ENCODE results near the gene INHBB. TPM values are rescaled to one million over a fixed set of nuclear protein-coding genes. Genes with fewer than 3 reads are reported as not detected.

The INHBB gene
- total RNA-seq, 1 donor from 2014 or later = 0.62 TPM

GRCh38 chr2:120347396-120348060, 1.6 kb downstream of the INHBB start:
- no peak overlapping the region for H3K4me3 Mint-ChIP-seq (ENCODE audit: unreplicated experiment)
- H3K9me3 Mint-ChIP-seq (ENCODE audit: unreplicated experiment) = no peaks in the 10 kb centered on the region
- no peak overlapping the region for H3K27ac Mint-ChIP-seq (ENCODE audit: unreplicated experiment)
- peaks cover 57% of the 10 kb centered on the region for H3K27me3 Mint-ChIP-seq (ENCODE audit: unreplicated experiment)
- H3K36me3 Mint-ChIP-seq (ENCODE audit: unreplicated experiment) = no peaks in the 10 kb centered on the region
- H3K4me1 Mint-ChIP-seq (ENCODE audit: unreplicated experiment) = peaks cover 18% of the 10 kb centered on the region
- TF ChIP-seq, protein P1, sequence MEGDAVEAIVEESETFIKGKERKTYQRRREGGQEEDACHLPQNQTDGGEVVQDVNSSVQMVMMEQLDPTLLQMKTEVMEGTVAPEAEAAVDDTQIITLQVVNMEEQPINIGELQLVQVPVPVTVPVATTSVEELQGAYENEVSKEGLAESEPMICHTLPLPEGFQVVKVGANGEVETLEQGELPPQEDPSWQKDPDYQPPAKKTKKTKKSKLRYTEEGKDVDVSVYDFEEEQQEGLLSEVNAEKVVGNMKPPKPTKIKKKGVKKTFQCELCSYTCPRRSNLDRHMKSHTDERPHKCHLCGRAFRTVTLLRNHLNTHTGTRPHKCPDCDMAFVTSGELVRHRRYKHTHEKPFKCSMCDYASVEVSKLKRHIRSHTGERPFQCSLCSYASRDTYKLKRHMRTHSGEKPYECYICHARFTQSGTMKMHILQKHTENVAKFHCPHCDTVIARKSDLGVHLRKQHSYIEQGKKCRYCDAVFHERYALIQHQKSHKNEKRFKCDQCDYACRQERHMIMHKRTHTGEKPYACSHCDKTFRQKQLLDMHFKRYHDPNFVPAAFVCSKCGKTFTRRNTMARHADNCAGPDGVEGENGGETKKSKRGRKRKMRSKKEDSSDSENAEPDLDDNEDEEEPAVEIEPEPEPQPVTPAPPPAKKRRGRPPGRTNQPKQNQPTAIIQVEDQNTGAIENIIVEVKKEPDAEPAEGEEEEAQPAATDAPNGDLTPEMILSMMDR (IDR thresholded peaks at IDR 0.05) = no peak
- no peak for DNase-seq (ENCODE audit: extremely low spot score, unreplicated experiment)

GRCh38 chr2:120348134-120348736, 2.3 kb downstream of the INHBB start:
- Mint-ChIP-seq H3K9me3 (ENCODE audit: unreplicated experiment) (no peaks in the 10 kb centered on the region), H3K27me3 (ENCODE audit: unreplicated experiment) (peaks cover 50% of the 10 kb centered on the region), H3K4me3 (ENCODE audit: unreplicated experiment) (no peak overlapping the region), H3K4me1 (ENCODE audit: unreplicated experiment) (peaks cover 14% of the 10 kb centered on the region), H3K36me3 (ENCODE audit: unreplicated experiment) (no peaks in the 10 kb centered on the region), H3K27ac (ENCODE audit: unreplicated experiment) (no peak overlapping the region)
- DNase-seq (ENCODE audit: extremely low spot score, unreplicated experiment) = no peak
- TF ChIP-seq, protein P1 (IDR thresholded peaks at IDR 0.05) = no peak

- Mint-ChIP-seq H3K27me3 (ENCODE audit: unreplicated experiment) (peaks cover 46% of the 10 kb centered on the region), H3K36me3 (ENCODE audit: unreplicated experiment) (no peaks in the 10 kb centered on the region), H3K4me1 (ENCODE audit: unreplicated experiment) (peaks cover 10% of the 10 kb centered on the region), H3K27ac (ENCODE audit: unreplicated experiment) (no peak overlapping the region), H3K9me3 (ENCODE audit: unreplicated experiment) (no peaks in the 10 kb centered on the region), H3K4me3 (ENCODE audit: unreplicated experiment) (no peak overlapping the region)
- TF ChIP-seq, protein P1 (IDR thresholded peaks at IDR 0.05) = no peak
- DNase-seq (ENCODE audit: extremely low spot score, unreplicated experiment) = no peak
Observed at GRCh38 chr2:120348737-120349439, 3.0 kb downstream of the INHBB start.

DNA sequence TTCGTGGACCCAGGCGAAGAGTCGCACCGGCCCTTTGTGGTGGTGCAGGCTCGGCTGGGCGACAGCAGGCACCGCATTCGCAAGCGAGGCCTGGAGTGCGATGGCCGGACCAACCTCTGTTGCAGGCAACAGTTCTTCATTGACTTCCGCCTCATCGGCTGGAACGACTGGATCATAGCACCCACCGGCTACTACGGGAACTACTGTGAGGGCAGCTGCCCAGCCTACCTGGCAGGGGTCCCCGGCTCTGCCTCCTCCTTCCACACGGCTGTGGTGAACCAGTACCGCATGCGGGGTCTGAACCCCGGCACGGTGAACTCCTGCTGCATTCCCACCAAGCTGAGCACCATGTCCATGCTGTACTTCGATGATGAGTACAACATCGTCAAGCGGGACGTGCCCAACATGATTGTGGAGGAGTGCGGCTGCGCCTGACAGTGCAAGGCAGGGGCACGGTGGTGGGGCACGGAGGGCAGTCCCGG, 3.5 kb downstream of the INHBB start:
- no peaks in the 10 kb centered on the region for H3K9me3 Mint-ChIP-seq (ENCODE audit: unreplicated experiment)
- no peak overlapping the region for H3K4me3 Mint-ChIP-seq (ENCODE audit: unreplicated experiment)
- TF ChIP-seq, protein P1 (IDR thresholded peaks at IDR 0.05) = no peak
- H3K36me3 Mint-ChIP-seq (ENCODE audit: unreplicated experiment) = no peaks in the 10 kb centered on the region
- peaks cover 10% of the 10 kb centered on the region for H3K4me1 Mint-ChIP-seq (ENCODE audit: unreplicated experiment)
- DNase-seq (ENCODE audit: extremely low spot score, unreplicated experiment) = no peak
- H3K27ac Mint-ChIP-seq (ENCODE audit: unreplicated experiment) = no peak overlapping the region
- H3K27me3 Mint-ChIP-seq (ENCODE audit: unreplicated experiment) = peaks cover 52% of the 10 kb centered on the region

GRCh38 chr2:120350080-120350479, 4.1 kb downstream of the INHBB start:
- no peak overlapping the region for H3K27ac Mint-ChIP-seq (ENCODE audit: unreplicated experiment)
- H3K4me1 Mint-ChIP-seq (ENCODE audit: unreplicated experiment) = peaks cover 10% of the 10 kb centered on the region
- H3K36me3 Mint-ChIP-seq (ENCODE audit: unreplicated experiment) = no peaks in the 10 kb centered on the region
- no peak overlapping the region for H3K4me3 Mint-ChIP-seq (ENCODE audit: unreplicated experiment)
- TF ChIP-seq, protein P1 (IDR thresholded peaks at IDR 0.05) = no peak
- peaks cover 57% of the 10 kb centered on the region for H3K27me3 Mint-ChIP-seq (ENCODE audit: unreplicated experiment)
- DNase-seq (ENCODE audit: extremely low spot score, unreplicated experiment) = no peak
- no peaks in the 10 kb centered on the region for H3K9me3 Mint-ChIP-seq (ENCODE audit: unreplicated experiment)

Measured in osteocyte (in vitro differentiated cells).